Left colon (tissue), 2 donors: ENCODE results near the gene CCT4. TPM values are rescaled to one million over a fixed set of nuclear protein-coding genes. Genes with fewer than 3 reads are reported as not detected.
A peak's percentile ranks its signal among the peaks of the same experiment; 100 is the strongest.
"Not testable (repeated sequence)": the region's sequence is repeated elsewhere in the genome, so short reads cannot be mapped to it uniquely, and the experiment has no call there.

Experiments used
- ATAC-seq: fragments of 200-7000 bp; cut with Tn5 transposase; one replicate; pipeline ENCODE4 v1.9.1; 2020; ENCODE audit warnings: mild to moderate bottlenecking, moderate library complexity
- DNase-seq, 2 donors: peaks; one replicate each; pipeline ENCODE4 v3.0.0-alpha.2; 2020
- intact Hi-C, 2 donors: fragments of 100-400 bp; cut with DNase I in 1 of 2; cut with micrococcal nuclease in 1 of 2; formaldehyde crosslinking; loops; one replicate each; pipeline versions ENCODE4 v1.11.2 to v1.14.0; 2022; cut with DNase I, micrococcal nuclease
- long read RNA-seq: library from polyadenylated mRNA; unstranded; transcript quantifications from one replicate; pipeline ENCODE4 v2.0.0, GENCODE V29; 2021
- total RNA-seq, 2 donors: library from RNA; stranded (reverse); fragmentation: NEBNext Ultra II Directional; extraction: Animal tissue kit (Norgen Biotek cat#: 25700); gene quantifications; one replicate each; pipeline ENCODE4 v1.2.1, GENCODE V29; 2021
- donor health status: DM: no; HTN: no; CAD: no.
- donor health status: DM: yes; HTN: yes; CAD: no.

CCT4 gene, protein sequence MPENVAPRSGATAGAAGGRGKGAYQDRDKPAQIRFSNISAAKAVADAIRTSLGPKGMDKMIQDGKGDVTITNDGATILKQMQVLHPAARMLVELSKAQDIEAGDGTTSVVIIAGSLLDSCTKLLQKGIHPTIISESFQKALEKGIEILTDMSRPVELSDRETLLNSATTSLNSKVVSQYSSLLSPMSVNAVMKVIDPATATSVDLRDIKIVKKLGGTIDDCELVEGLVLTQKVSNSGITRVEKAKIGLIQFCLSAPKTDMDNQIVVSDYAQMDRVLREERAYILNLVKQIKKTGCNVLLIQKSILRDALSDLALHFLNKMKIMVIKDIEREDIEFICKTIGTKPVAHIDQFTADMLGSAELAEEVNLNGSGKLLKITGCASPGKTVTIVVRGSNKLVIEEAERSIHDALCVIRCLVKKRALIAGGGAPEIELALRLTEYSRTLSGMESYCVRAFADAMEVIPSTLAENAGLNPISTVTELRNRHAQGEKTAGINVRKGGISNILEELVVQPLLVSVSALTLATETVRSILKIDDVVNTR
- 10 to 100 TPM; 62.9 to 69.6 TPM for total RNA-seq
- long read RNA-seq, transcript CCT4-201 (14 exons, 2,520 nt) = major isoform, 109 of 114 reads
- long read RNA-seq, partial matches to known transcripts = 3 of 114 reads
- long read RNA-seq, other reads (novel, unspliced or antisense) = 2 of 114 reads

DNA sequence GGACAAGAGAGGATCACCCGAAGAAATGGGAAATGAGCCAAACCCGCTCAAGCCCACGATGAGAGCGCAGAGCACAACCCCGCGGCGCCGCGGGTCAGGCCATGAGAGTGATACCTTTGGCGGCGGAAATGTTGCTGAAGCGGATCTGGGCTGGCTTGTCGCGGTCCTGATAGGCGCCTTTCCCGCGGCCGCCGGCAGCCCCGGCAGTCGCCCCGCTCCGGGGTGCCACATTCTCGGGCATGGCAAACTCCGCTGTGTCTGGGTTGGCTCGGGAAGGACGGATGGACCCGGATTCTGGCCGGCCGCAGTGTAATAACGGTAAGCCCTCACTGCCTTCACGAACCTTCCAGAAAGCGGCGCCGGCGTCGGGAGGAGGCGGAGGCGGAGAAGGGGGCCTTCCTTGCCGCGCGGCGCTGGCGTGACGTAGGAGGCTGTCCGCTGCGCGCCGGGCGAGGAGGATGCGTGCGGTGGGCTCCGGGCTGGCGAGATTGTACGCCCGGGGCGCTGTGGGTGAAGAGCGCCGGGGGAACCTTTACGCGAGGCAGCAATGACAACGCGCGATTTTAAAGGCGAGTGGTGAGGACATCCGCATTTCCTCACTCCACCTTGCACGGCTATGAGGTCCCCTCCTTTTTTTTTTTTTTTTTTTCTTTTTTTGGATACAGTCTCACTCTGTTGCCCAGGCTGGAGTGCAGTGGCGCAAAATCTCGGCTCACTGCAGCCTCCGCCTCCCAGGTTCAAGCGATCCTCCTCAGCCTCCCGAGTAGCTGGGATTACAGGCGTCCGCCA lies at the start of gene CCT4:
Gene CCT4, minus strand, starts transcription at position 390 of the 789 bp plus-strand sequence. Its CDS starts 149 bp downstream, at position 241.
- intact Hi-C loops = no loop called here
- DNase-seq (peak; percentile 82 to 92), ATAC-seq (peak; percentile 91)

- no peak for ATAC-seq
- intact Hi-C loops = no loop called here
Measured at GRCh38 chr2:61937886-61938285, 49.4 kb upstream of the CCT4 start.

GRCh38 chr2:61937098-61937497 lies 48.6 kb upstream of the CCT4 start:
- intact Hi-C loops = no loop called here
- DNase-seq (no peak), ATAC-seq (no peak)

More at GRCh38 chr2:61937886-61938285, 49.4 kb upstream of the CCT4 start:
- DNase-seq = no peak

GRCh38 chr2:61928826-61929461 lies 40.5 kb upstream of the CCT4 start:
- ATAC-seq (no peak), DNase-seq (no peak)
- intact Hi-C loops = no loop called here

- intact Hi-C loops = no loop called here
- no peak for ATAC-seq
- DNase-seq = no peak
Measured at GRCh38 chr2:61926531-61927477, 38.3 kb upstream of the CCT4 start.

GRCh38 chr2:61924895-61925663 lies 36.6 kb upstream of the CCT4 start:
- intact Hi-C loops = no loop called here
- no peak for DNase-seq

DNA sequence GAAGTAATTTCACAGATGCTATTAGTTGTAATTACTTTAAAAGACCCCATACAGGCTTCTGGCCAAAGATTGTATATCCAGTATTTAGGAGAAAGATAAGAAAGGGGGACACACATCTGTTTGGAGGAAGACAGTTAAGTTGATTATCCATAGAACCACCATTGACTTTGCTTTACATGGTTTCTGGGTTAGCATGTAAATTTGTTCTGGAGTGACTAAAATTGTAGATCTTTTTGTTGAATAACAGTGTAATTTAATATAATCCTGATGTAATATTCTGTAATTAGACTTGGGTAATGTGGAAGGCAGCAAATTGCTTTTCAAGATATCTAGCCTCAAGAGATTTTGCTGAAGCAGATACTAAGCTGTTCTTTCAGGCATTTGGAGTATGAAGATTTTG lies 34.3 kb upstream of the CCT4 start:
- no peak for ATAC-seq
- DNase-seq = no peak
- intact Hi-C loops = no loop called here

More at GRCh38 chr2:61924895-61925663, 36.6 kb upstream of the CCT4 start:
- ATAC-seq = no peak

DNA sequence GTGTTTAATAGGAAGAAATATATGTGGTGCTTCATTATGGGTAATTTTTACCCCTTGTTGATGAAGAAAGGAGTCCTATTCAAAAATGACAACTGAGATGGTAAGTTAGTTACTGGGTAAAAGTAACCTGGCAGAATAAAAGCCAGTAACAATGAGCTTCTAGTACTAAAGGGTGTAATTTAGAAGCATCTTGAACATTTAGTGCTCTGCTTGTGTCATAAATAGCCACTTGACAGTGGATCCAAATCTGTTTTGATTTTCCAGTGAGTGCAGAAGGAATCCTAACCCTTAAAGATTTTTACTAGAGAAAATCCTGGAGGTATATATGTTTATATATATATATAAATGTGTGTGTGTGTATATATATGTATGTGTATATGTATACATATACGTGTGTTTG lies 32.1 kb upstream of the CCT4 start:
- intact Hi-C loops = no loop called here
- DNase-seq (no peak), ATAC-seq (no peak)

DNA sequence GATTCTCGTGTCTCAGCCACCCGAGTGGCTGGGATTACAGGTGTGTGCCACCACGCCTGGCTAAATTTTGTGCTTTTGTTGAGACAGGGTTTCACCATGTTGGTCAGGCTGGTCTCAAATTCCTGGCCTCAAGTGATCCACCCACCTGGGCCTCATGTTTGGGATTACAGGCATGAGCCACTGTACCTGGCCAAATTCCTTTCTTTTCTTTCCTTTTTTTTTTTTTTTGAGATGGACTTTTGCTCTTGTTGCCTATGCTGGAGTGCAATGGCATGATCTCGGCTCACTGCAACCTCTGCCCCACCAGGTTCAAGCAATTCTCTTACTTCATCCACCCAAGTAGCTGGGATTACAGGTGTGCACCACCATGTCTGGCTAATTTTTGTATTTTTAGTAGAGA lies 26.3 kb upstream of the CCT4 start:
- ATAC-seq, DNase-seq, intact Hi-C loops: not testable (repeated sequence)

GRCh38 chr2:61911510-61911909 lies 23.1 kb upstream of the CCT4 start:
- peak; percentile 34 for ATAC-seq
- no peak for DNase-seq
- intact Hi-C loops = no loop called here

GRCh38 chr2:61910603-61911002 lies 22.1 kb upstream of the CCT4 start:
- DNase-seq (no peak), ATAC-seq (peak; percentile 37)
- intact Hi-C loops = no loop called here

GRCh38 chr2:61909116-61909515 lies 20.7 kb upstream of the CCT4 start:
- ATAC-seq (no peak), DNase-seq (no peak)
- intact Hi-C loops = no loop called here

GRCh38 chr2:61906186-61906470 lies 17.7 kb upstream of the CCT4 start:
- peak; percentile 39 for ATAC-seq
- DNase-seq = no peak
- intact Hi-C loops = no loop called here

DNA sequence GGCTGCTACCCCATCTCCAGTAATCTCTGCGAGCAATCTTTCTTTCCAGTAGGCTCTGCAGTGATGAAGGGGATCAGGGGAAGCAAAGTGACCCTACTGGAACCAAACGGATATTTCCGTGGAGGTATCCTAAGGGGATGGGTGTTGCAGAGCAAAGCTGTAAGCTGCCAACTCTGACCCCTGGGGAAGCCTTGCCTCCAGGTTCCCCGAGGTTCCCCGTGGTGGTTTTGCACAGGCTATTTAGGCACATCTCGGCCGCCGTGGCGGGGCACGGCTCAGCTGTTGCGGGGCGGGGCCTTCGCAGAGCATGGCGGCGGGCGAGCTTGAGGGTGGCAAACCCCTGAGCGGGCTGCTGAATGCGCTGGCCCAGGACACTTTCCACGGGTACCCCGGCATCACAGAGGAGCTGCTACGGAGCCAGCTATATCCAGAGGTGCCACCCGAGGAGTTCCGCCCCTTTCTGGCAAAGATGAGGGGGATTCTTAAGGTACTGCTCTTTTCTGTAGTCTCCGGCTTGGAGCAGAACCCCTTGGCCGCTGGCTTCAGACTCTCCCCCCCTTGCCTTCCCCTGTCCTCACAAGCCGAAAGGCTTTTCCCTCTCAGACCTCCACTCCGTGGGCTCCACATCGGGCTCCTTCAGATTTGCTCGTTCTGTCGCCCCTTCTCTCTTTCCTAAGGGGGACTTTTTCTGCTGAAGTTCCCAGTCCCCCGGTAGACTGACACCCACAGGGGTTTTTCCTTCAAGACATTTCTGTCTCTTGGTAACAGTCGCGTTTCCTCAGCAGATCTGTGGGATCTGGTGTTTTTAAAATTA lies 17.1 kb upstream of the CCT4 start, which contains the start of gene COMMD1:
Gene COMMD1, plus strand, starts transcription at position 303 of the 814 bp plus-strand sequence. Its CDS starts 5 bp downstream, at position 308.
- DNase-seq (peak; percentile 76 to 89), ATAC-seq (peak; percentile 98)
- intact Hi-C loops = no loop called here

GRCh38 chr2:61900281-61900680 lies 11.8 kb upstream of the CCT4 start:
- no peak for DNase-seq
- ATAC-seq = no peak
- intact Hi-C loops = no loop called here

GRCh38 chr2:61898810-61899209 lies 10.4 kb upstream of the CCT4 start:
- ATAC-seq = no peak
- intact Hi-C loops = no loop called here
- no peak for DNase-seq
